Sigmoid colon (tissue), 7 donors: ENCODE data around the gene RBM10. TPM values are rescaled to one million over a fixed set of nuclear protein-coding genes. Genes with fewer than 3 reads are reported as not detected.

Experiments
- DNase-seq: peaks from one replicate; pipeline ENCODE4 v3.0.0-alpha.2; 2019
- H3K27ac ChIP-seq, 4 donors: fragments of 200-600 bp; sonication (generic); one replicate each; pipeline ENCODE4 v1.5.1; 2016 to 2019; ENCODE audit warnings: mild to moderate bottlenecking in 1 of 4
- H3K27me3 ChIP-seq, 3 donors: fragments of 200-600 bp; sonication (generic); one replicate each; pipeline ENCODE4 v1.5.1; 2019; ENCODE audit warnings: mild to moderate bottlenecking in 1 of 3
- H3K36me3 ChIP-seq, 4 donors: fragments of 200-600 bp; sonication (generic); one replicate each; pipeline ENCODE4 v1.5.1; 2016 to 2019
- H3K4me1 ChIP-seq, 4 donors: fragments of 200-600 bp; sonication (generic); one replicate each; pipeline ENCODE4 v1.5.1; 2017 to 2019
- H3K4me3 ChIP-seq, 4 donors: fragments of 200-600 bp; sonication (generic); one replicate each; pipeline ENCODE4 v1.5.1; 2017 to 2019; ENCODE audit warnings: mild to moderate bottlenecking in 2 of 4, moderate library complexity in 1 of 4
- H3K9me3 ChIP-seq, 4 donors: fragments of 200-600 bp in 3 of 4; sonication (generic) in 3 of 4; one replicate each; pipeline versions ENCODE4 v1.5.1 to v1.6.1; 2013 to 2019
- EP300 ChIP-seq, 4 donors: sonication (generic); formaldehyde crosslinking; IDR thresholded peaks; one replicate each; pipeline ENCODE4 v1.6.1; 2017; ENCODE audit warnings: antibody characterized with exemption in 4 of 4
- POLR2A ChIP-seq, 2 donors: fragments of 450-650 bp; IDR thresholded peaks; one replicate each; pipeline ENCODE4 v1.6.1; 2016; ENCODE audit warnings: antibody characterized with exemption in 2 of 2, mild to moderate bottlenecking in 2 of 2, moderate library complexity in 2 of 2
- POLR2AphosphoS5 ChIP-seq, 4 donors: sonication (generic); formaldehyde crosslinking; IDR thresholded peaks; one replicate each; pipeline ENCODE4 v1.6.1; 2017; ENCODE audit warnings: antibody characterized with exemption in 4 of 4
- WGBS, 2 donors: extraction: QIAGEN DNeasy Blood & Tissue Kit; methylation state at CpG; one replicate each; pipeline ENCODE4 v1.1.7; 2013; 5-methylcytosine and 5-hydroxymethylcytosine counted together
- intact Hi-C: fragments of 100-400 bp; cut with DNase I; formaldehyde crosslinking; loops from one replicate; pipeline ENCODE4 v1.15.1; 2023
- polyA plus RNA-seq, 3 donors: library from polyadenylated mRNA; stranded (reverse); fragments of 200-250 nt; gene quantifications; one replicate each; pipeline ENCODE4 v1.2.3, GENCODE V29; 2013
- total RNA-seq, 4 donors: library from RNA; depleted of rRNA; stranded (reverse); fragments of >200 nt; gene quantifications; one replicate each; pipeline ENCODE4 v1.1.0, GENCODE V29; 2016
- TF ChIP-seq, protein P1 (sequence below), 4 experiments: fragments of 450-650 bp in 3 of 4; fragments of 200-600 bp in 1 of 4; IDR thresholded peaks; one replicate each; pipeline ENCODE4 v1.5.1; 2016 to 2019; ENCODE audit warnings: antibody characterized with exemption in 4 of 4, mild to moderate bottlenecking in 3 of 4, moderate library complexity in 2 of 4
- donor health status: healthy with polysubstance abuse.
- donor health status: Bipolar disorder and iron deficiency.
- donor health status: healthy.

The RBM10 gene
- total and polyA plus RNA-seq, 7 donors: 15.0 to 44.3 (median 22.4) TPM

DNA sequence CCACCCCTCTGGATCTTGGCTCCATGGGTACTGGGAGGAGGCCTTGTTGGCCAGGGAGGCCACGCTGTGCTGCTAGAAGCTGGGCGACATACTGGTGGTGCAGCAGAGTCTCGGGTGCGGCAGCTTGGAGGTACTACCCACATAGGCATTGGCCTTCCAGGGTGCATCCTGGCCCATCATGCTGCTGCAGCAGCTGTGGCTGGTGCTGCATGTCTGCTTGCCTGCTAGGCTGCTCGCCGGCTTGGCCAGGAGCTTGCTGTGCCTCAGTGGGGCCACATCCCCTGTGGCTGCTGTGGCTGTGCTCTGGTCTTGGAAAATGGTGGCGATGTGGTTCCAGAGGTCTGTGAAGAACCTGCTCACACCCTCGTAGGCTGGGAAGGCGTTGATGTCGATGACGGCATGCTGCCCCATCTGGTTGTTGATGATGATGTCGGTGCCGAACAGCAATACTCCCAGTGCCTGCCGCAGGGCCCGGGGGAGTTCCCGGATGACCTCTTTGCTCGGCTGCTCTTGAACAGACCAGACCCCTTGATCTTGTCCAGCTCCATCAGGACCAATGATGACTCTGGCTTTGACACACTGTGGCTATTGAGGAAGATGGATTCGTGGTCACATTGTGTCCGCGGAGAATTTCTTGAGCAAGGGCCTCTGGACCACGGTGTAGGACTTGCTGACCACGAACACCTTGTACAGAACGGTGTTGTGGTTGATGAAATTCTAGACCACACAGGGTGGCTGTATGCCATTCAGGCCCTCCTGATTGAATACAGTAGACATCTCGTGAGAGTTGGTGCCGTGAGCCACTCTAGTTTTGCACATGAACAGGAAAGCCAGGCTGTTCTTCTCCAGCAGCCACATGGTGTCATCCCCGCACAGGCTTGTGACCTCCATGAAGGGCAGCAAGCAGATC, 11.8 kb downstream of the RBM10 start:
- TF ChIP-seq POLR2AphosphoS5 (IDR thresholded peaks at IDR 0.05) (no peak), POLR2A (IDR thresholded peaks at IDR 0.05) (no peak), EP300 (IDR thresholded peaks at IDR 0.05) (no peak)
- TF ChIP-seq, protein P1, sequence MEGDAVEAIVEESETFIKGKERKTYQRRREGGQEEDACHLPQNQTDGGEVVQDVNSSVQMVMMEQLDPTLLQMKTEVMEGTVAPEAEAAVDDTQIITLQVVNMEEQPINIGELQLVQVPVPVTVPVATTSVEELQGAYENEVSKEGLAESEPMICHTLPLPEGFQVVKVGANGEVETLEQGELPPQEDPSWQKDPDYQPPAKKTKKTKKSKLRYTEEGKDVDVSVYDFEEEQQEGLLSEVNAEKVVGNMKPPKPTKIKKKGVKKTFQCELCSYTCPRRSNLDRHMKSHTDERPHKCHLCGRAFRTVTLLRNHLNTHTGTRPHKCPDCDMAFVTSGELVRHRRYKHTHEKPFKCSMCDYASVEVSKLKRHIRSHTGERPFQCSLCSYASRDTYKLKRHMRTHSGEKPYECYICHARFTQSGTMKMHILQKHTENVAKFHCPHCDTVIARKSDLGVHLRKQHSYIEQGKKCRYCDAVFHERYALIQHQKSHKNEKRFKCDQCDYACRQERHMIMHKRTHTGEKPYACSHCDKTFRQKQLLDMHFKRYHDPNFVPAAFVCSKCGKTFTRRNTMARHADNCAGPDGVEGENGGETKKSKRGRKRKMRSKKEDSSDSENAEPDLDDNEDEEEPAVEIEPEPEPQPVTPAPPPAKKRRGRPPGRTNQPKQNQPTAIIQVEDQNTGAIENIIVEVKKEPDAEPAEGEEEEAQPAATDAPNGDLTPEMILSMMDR (IDR thresholded peaks at IDR 0.05): no peak
- 93 to 96% methylated on average over 26 of the region's 26 CpGs for WGBS, 2 donors
- Histone ChIP-seq H3K9me3 (no peaks in the 10 kb centered on the region), H3K27me3 (no peaks in the 10 kb centered on the region), H3K27ac (no peak overlapping the region), H3K36me3 (peaks cover 0 to 14% (median 0%) of the 10 kb centered on the region in 4 donors), H3K4me1 (no peaks in the 10 kb centered on the region), H3K4me3 (no peak overlapping the region)
- DNase-seq: peak; percentile 55
- intact Hi-C loops: no loop called here

DNA sequence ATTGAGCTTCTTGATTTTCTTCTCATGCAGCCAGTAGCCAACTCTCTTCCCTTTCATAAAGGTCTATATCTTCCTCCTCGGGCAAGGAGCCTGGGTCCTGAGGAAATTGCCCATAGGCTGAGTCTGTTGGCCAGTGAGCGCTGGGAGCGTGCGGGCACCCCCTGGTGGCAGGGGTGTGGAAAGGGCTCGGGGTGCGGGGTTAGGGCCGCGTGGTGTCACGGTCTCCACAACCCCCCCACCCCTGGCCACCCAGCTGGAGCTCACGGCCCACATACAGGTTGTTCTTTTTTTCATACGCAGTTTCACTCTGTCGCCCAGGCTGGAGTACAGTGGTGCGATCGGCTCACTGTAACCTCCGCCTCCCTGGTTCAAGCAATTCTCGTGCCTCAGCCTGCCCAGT, 13.1 kb downstream of the RBM10 start:
- Histone ChIP-seq H3K36me3 (peaks cover 0 to 18% (median 0%) of the 10 kb centered on the region in 4 donors), H3K27ac (no peak overlapping the region), H3K9me3 (no peaks in the 10 kb centered on the region), H3K4me1 (no peaks in the 10 kb centered on the region), H3K27me3 (no peaks in the 10 kb centered on the region), H3K4me3 (no peak overlapping the region)
- peak; percentile 37 for DNase-seq
- TF ChIP-seq POLR2A (IDR thresholded peaks at IDR 0.05): no peak
- no peak for TF ChIP-seq EP300 (IDR thresholded peaks at IDR 0.05)
- TF ChIP-seq, protein P1 (IDR thresholded peaks at IDR 0.05): no peak
- no peak for TF ChIP-seq POLR2AphosphoS5 (IDR thresholded peaks at IDR 0.05)
- intact Hi-C loops: no loop called here
- WGBS, 2 donors: 99% methylated on average over 16 of the region's 16 CpGs

DNA sequence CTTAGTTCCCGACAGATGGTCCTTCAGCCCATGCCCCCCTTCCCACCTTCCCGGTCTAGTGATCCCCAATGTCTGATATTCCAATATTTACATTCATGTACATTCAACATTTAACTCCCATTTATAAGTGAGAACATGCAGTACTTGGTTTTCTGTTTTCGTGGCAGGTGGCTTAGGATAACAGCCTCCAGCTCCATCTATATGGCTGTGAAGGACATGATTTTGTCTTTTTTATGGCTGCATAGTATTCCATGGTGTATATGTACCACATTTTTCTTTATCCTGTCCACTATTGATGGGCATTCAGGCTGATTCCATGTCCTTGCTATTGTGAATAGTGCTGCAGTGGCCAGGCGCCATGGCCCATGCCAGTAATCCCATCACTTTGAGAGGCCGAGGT, 13.8 kb downstream of the RBM10 start:
- WGBS, 2 donors: 95 to 99% methylated on average over 5 of the region's 5 CpGs
- no peak overlapping the region for H3K4me3 ChIP-seq
- H3K27me3 ChIP-seq: no peaks in the 10 kb centered on the region
- no peaks in the 10 kb centered on the region for H3K4me1 ChIP-seq
- intact Hi-C loops: no loop called here
- H3K27ac ChIP-seq: no peak overlapping the region
- peaks cover 0 to 18% (median 0%) of the 10 kb centered on the region in 4 donors for H3K36me3 ChIP-seq
- TF ChIP-seq EP300 (IDR thresholded peaks at IDR 0.05): no peak
- TF ChIP-seq, protein P1 (IDR thresholded peaks at IDR 0.05): no peak
- no peak for TF ChIP-seq POLR2A (IDR thresholded peaks at IDR 0.05)
- TF ChIP-seq POLR2AphosphoS5 (IDR thresholded peaks at IDR 0.05): no peak
- no peak for DNase-seq
- no peaks in the 10 kb centered on the region for H3K9me3 ChIP-seq

DNA sequence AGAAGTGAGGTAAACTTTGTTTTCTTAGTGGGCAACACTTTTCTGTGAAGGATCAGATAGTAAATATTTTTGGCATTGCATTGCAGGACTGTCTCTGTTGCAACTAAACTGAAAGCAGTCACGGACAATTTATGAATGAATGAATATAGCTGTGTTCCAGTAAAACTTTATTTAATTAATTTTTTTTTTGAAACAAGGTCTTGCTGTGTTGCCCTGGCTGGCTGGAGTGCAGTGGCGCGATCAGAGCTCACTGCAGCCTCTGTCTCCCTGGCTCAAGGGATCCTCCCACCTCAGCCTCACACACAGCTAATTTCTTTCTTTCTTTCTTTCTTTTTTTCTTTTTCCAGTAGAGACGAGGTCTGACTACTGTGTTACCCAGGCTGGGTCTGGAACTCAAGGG, 15.8 kb downstream of the RBM10 start:
- DNase-seq: peak; percentile 30
- TF ChIP-seq POLR2A (IDR thresholded peaks at IDR 0.05) (no peak), POLR2AphosphoS5 (IDR thresholded peaks at IDR 0.05) (no peak), EP300 (IDR thresholded peaks at IDR 0.05) (no peak)
- TF ChIP-seq, protein P1 (IDR thresholded peaks at IDR 0.05): no peak
- Histone ChIP-seq H3K36me3 (peaks cover 0 to 18% (median 0%) of the 10 kb centered on the region in 4 donors), H3K9me3 (no peaks in the 10 kb centered on the region), H3K4me3 (no peak overlapping the region), H3K27me3 (no peaks in the 10 kb centered on the region), H3K27ac (no peak overlapping the region), H3K4me1 (no peaks in the 10 kb centered on the region)
- intact Hi-C loops: no loop called here
- WGBS, 2 donors: 82 to 86% methylated on average over 4 of the region's 4 CpGs
